Upper lobe of right lung (tissue), 1 donor: Measurements from ENCODE around the gene CHST11. TPM values are rescaled to one million over a fixed set of nuclear protein-coding genes. Genes with fewer than 3 reads are reported as not detected.
A peak's percentile ranks its signal among the peaks of the same experiment; 100 is the strongest.

Source experiments
- ATAC-seq: fragments of 200-7000 bp; cut with Tn5 transposase; one replicate; pipeline ENCODE4 v1.9.1; 2020; ENCODE audit warnings: mild to moderate bottlenecking, moderate library complexity
- DNase-seq: peaks from one replicate; pipeline ENCODE4 v3.0.0-alpha.2; 2020
- H3K27ac ChIP-seq: fragments of 200-600 bp; one replicate; pipeline ENCODE4 v1.8.0; 2022
- H3K27me3 ChIP-seq: fragments of 200-600 bp; one replicate; pipeline ENCODE4 v1.8.0; 2022; ENCODE audit warnings: mild to moderate bottlenecking
- H3K36me3 ChIP-seq: fragments of 200-600 bp; one replicate; pipeline ENCODE4 v1.8.0; 2022
- H3K4me1 ChIP-seq: fragments of 200-600 bp; one replicate; pipeline ENCODE4 v1.8.0; 2022
- H3K4me3 ChIP-seq: fragments of 200-600 bp; one replicate; pipeline ENCODE4 v1.8.0; 2022; ENCODE audit warnings: mild to moderate bottlenecking
- H3K9me3 ChIP-seq: fragments of 200-600 bp; one replicate; pipeline ENCODE4 v1.8.0; 2022
- intact Hi-C: fragments of 100-400 bp; cut with DNase I; formaldehyde crosslinking; loops from one replicate; pipeline ENCODE4 v1.11.0; 2022
- total RNA-seq: library from RNA; stranded (reverse); fragmentation: NEBNext Ultra II Directional; extraction: Animal tissue kit (Norgen Biotek cat#: 25700); gene quantifications from one replicate; pipeline ENCODE4 v1.2.1, GENCODE V29; 2021
- TF ChIP-seq, protein P1 (sequence below): fragments of 200-600 bp; IDR thresholded peaks from one replicate; pipeline ENCODE4 v1.8.0; 2022; ENCODE audit warnings: antibody characterized with exemption
- donor health status: DM: no; HTN: yes; CAD: no; lungs with severe emphysema.

CHST11 gene
- total RNA-seq, 1 donor from 2014 or later = 56.6 TPM

DNA sequence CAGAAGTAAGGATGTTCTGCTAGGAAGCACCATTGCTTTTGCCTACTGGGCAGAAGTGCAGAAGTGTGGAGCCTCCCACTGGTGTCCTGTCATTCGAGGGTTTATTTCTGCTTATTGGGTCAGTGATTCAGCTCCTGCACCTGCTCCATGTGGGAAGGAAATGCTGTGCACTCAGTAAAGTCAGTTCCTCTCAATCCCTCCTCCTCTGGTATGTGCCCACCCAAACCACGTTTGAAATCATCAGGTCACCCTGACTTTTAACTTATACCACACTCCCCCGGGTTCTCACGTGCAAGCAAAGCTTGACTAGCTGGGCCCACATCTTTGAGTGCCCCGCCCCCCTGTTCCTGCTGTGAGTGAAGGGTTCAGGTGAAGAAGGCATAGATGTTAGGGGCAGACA, 223.7 kb downstream of the CHST11 start:
- Histone ChIP-seq H3K4me1 (peaks cover 18% of the 10 kb centered on the region), H3K27ac (no peak overlapping the region), H3K9me3 (no peaks in the 10 kb centered on the region), H3K4me3 (no peak overlapping the region), H3K36me3 (no peaks in the 10 kb centered on the region), H3K27me3 (no peaks in the 10 kb centered on the region)
- intact Hi-C loops = no loop called here
- ATAC-seq (peak; percentile 32), DNase-seq (no peak)
- TF ChIP-seq, protein P1, sequence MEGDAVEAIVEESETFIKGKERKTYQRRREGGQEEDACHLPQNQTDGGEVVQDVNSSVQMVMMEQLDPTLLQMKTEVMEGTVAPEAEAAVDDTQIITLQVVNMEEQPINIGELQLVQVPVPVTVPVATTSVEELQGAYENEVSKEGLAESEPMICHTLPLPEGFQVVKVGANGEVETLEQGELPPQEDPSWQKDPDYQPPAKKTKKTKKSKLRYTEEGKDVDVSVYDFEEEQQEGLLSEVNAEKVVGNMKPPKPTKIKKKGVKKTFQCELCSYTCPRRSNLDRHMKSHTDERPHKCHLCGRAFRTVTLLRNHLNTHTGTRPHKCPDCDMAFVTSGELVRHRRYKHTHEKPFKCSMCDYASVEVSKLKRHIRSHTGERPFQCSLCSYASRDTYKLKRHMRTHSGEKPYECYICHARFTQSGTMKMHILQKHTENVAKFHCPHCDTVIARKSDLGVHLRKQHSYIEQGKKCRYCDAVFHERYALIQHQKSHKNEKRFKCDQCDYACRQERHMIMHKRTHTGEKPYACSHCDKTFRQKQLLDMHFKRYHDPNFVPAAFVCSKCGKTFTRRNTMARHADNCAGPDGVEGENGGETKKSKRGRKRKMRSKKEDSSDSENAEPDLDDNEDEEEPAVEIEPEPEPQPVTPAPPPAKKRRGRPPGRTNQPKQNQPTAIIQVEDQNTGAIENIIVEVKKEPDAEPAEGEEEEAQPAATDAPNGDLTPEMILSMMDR = no peak

GRCh38 chr12:104681012-104681690, 224.4 kb downstream of the CHST11 start:
- Histone ChIP-seq H3K4me1 (peaks cover 22% of the 10 kb centered on the region), H3K27ac (no peak overlapping the region), H3K27me3 (no peaks in the 10 kb centered on the region), H3K36me3 (no peaks in the 10 kb centered on the region), H3K4me3 (no peak overlapping the region), H3K9me3 (no peaks in the 10 kb centered on the region)
- TF ChIP-seq, protein P1 = no peak
- intact Hi-C loops = no loop called here
- DNase-seq (no peak), ATAC-seq (no peak)

- no peaks in the 10 kb centered on the region for H3K36me3 ChIP-seq
- peaks cover 36% of the 10 kb centered on the region for H3K4me1 ChIP-seq
- TF ChIP-seq, protein P1 = no peak
- H3K27ac ChIP-seq = peak overlapping the region; percentile 66
- DNase-seq (no peak), ATAC-seq (peak; percentile 67)
- no peaks in the 10 kb centered on the region for H3K9me3 ChIP-seq
- H3K27me3 ChIP-seq = no peaks in the 10 kb centered on the region
- intact Hi-C loops = no loop called here
- peak overlapping the region; percentile 16 for H3K4me3 ChIP-seq
These were observed 226.1 kb downstream of the CHST11 start for GRCh38 chr12:104682790-104683279.

- H3K4me1 ChIP-seq = peaks cover 39% of the 10 kb centered on the region
- H3K36me3 ChIP-seq = no peaks in the 10 kb centered on the region
- DNase-seq (no peak), ATAC-seq (peak; percentile 69)
- no peak overlapping the region for H3K27ac ChIP-seq
- TF ChIP-seq, protein P1 = no peak
- H3K9me3 ChIP-seq = no peaks in the 10 kb centered on the region
- H3K4me3 ChIP-seq = no peak overlapping the region
- intact Hi-C loops = no loop called here
- no peaks in the 10 kb centered on the region for H3K27me3 ChIP-seq
These were observed 227.2 kb downstream of the CHST11 start for GRCh38 chr12:104683831-104684503.

DNA sequence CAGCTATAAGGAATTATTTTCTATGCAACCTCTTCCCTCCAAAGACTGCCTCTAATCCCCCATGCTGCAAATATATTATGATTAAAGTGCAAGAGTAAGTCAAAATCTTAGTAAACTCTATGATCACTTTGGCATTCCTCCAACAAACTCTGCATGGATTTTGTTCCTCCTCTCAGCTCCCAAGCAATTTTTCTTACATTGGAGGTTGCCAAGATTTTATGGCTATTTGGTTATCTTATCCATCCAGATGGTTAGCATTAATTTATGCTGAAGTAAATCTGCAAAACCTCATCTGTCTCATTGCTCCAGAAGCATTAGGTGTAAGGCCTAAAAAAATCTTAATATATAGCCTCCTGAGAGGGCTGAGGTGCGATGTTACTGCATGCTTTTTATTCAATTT, 228.1 kb downstream of the CHST11 start:
- Histone ChIP-seq H3K27me3 (no peaks in the 10 kb centered on the region), H3K36me3 (no peaks in the 10 kb centered on the region), H3K4me1 (peaks cover 37% of the 10 kb centered on the region), H3K4me3 (no peak overlapping the region), H3K9me3 (no peaks in the 10 kb centered on the region), H3K27ac (no peak overlapping the region)
- no peak for DNase-seq
- intact Hi-C loops = no loop called here
- no peak for ATAC-seq
- TF ChIP-seq, protein P1 = no peak
